GM13977 (cell line): ENCODE data around the gene CFAP57.

Experiments
- DNase-seq: peaks from one replicate; pipeline ENCODE4 v3.0.0; 2012; ENCODE audit warnings: low spot score
- in situ Hi-C: fragments of 300-500 bp; cut with MboI; formaldehyde crosslinking; loops from one replicate; pipeline ENCODE4 v1.12.0; 2022; ENCODE audit warnings: low sequenced_read_pairs, low pct_unique_long_range_greater_than_20kb, mixed read lengths, inconsistent platforms; ENCODE audit not compliant: unreplicated experiment
- TF ChIP-seq, protein P1 (sequence below): IDR thresholded peaks from 2 replicates; pipeline ENCODE4 v1.5.1; 2012; ENCODE audit warnings: mild to moderate bottlenecking, control low read depth; ENCODE audit not compliant: insufficient read depth; ENCODE audit errors: extremely low read depth, missing control alignments

Gene CFAP57

DNA sequence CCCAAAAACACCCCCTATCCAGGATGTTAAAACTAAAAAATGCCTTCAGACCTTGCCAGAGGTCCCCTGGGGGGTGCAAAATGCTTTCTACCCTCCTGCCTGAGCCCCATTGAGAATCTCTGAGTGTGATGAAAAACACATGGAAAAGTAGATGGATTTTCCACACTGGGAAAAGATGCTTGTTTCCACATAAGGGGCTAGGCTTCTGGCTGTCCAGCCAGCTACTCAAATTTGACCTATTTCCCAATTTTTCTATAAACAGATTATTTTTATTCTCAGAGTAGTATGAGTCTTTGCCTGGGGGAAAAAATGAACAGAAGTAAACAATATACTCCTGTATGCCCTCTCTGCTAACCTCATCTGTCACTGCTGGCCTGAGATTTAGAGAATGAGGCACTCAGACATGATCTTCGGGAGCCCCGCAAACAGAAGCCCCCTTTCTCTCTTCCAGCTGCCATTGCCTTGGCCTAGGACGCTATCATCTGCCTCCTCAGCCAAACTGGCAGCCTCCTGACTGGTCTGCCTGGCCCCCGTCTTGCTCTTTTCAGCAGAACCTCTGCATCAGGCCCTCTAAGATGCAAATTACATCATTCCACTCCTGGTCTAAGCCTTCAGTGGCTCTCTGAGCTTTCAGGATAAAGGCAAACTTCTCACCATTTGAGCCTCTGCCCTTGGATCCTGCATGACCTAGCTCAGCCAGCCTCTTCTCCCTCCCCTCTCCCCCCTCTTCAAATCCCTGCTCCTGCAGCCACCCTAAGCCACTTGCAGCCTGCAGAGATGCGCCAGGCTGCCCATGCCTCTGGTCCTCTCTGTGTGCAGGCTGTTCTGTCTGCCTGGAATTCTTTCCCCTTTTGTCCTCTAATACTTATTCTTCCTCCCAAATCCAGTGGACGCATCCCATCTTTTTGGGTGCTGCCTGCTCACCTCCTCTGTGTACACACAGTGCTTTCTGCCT, 58.0 kb downstream of the CFAP57 start:
- TF ChIP-seq, protein P1, sequence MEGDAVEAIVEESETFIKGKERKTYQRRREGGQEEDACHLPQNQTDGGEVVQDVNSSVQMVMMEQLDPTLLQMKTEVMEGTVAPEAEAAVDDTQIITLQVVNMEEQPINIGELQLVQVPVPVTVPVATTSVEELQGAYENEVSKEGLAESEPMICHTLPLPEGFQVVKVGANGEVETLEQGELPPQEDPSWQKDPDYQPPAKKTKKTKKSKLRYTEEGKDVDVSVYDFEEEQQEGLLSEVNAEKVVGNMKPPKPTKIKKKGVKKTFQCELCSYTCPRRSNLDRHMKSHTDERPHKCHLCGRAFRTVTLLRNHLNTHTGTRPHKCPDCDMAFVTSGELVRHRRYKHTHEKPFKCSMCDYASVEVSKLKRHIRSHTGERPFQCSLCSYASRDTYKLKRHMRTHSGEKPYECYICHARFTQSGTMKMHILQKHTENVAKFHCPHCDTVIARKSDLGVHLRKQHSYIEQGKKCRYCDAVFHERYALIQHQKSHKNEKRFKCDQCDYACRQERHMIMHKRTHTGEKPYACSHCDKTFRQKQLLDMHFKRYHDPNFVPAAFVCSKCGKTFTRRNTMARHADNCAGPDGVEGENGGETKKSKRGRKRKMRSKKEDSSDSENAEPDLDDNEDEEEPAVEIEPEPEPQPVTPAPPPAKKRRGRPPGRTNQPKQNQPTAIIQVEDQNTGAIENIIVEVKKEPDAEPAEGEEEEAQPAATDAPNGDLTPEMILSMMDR = no peak
- in situ Hi-C loops = loop anchor here (25.0 kb wide), 1 partner anchor 132 kb away; the partner anchor contains the start of genes CDC20 and ELOVL1
- DNase-seq = no peak

DNA sequence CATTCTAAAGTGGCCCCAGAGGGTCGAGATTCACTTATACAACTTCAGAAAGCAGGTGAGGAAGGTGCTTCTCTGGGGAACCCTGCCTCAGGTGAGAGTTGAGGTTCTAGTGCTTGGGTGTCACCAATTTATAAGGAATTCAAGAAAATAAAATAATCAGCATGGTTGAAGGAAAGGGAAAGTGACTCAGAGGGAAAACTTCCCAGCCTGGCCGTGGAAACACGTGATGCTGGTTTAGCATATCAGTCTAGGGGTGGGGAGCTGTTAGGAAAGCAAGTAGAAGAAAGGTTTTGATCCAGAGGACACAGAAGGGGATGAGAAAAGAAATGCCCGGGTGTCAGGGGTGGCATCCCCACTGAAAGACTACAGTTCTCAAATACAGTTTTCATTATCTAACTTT, 59.9 kb downstream of the CFAP57 start:
- TF ChIP-seq, protein P1 = no peak
- no peak for DNase-seq
- in situ Hi-C loops = loop anchor here (25.0 kb wide), 1 partner anchor 130 kb away; the partner anchor contains the start of genes CDC20 and ELOVL1

DNA sequence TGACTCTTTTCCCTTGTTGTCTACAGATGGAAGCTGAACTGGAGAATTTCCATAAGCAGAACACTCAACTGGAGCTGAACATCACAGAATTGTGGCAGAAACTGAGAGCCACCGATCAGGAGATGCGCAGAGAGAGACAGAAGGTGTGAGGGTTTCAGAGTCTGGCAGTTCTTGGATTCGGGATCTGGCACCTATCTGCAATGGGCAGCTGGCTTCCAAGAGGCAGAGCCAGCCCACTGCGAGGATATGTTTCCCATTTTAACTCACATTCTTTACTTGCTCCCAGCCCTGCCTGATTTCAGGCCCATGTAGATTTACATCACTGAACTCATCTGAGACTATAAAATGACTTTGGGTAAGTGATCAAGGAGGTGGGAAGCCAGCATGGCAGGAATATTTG, 60.4 kb downstream of the CFAP57 start:
- DNase-seq = no peak
- TF ChIP-seq, protein P1 = no peak
- in situ Hi-C loops = loop anchor here (25.0 kb wide), 1 partner anchor 130 kb away; the partner anchor contains the start of genes CDC20 and ELOVL1

DNA sequence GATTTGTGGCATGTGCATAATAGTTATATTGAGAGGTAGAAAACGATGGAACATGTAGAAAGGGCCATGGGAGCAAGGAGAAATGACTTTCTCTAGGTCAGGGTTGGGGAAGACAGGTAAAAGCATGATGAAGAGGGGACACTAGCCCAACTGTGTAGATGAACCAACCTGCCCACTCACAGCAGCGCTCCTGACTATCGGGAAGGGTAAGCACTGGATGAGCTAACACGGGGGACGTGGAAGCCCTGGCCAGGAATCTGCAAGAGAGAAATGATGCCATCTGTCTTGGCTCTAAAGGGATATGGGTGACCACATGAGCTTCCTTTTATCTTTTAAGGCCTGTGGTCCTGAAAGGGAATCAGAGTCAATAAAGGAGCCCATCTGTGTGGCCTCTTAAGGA, 61.5 kb downstream of the CFAP57 start:
- DNase-seq = no peak
- in situ Hi-C loops = loop anchor here (25.0 kb wide), 1 partner anchor 129 kb away; the partner anchor contains the start of genes CDC20 and ELOVL1
- TF ChIP-seq, protein P1 = no peak

DNA sequence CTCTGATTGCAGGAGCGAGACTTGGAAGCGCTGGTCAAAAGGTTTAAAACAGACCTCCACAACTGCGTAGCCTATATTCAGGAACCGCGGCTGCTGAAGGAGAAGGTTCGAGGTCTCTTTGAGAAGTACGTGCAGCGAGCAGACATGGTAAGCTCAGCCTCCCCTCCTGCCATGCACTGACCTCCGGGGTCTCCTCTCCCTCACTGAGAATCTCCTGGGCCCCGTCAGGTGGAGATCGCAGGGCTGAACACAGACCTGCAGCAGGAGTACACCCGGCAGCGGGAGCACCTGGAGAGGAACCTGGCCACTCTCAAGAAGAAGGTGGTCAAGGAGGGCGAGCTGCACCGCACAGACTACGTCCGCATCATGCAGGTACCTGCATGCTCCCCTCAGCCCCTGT, 62.1 kb downstream of the CFAP57 start:
- in situ Hi-C loops = loop anchor here (25.0 kb wide), 1 partner anchor 128 kb away; the partner anchor contains the start of genes CDC20 and ELOVL1
- DNase-seq = no peak
- TF ChIP-seq, protein P1 = no peak

DNA sequence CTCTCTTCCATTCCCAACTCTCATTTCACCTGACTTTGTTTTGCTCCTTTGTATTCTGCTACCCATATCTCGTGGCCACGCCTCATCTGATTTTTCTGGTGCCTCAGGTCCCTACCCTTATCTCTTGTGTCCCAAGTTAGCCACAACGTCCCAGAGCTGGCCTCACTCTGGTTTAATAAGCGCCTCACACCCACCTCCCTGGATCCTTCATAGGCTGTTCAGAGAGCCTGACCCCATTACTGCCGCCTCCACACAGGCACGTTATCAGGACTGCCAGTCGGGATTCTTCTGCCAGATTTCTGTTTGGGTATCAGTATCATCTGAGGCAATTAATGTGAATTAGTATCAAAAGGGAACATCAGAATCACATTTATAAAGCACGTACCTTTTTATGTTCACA, 62.9 kb downstream of the CFAP57 start:
- in situ Hi-C loops = loop anchor here (25.0 kb wide), 1 partner anchor 127 kb away; the partner anchor contains the start of genes CDC20 and ELOVL1
- DNase-seq = no peak
- TF ChIP-seq, protein P1 = no peak
